Ishikawa (cell line): ENCODE measurements around the gene ZNF385D.

Source experiments
- CEBPB ChIP-seq: IDR thresholded peaks from 2 replicates; pipeline ENCODE4 v1.6.1; 2012
- CREB1 ChIP-seq: IDR thresholded peaks from 2 replicates; pipeline ENCODE4 v1.6.1; 2012; ENCODE audit warnings: low read depth
- EGR1 ChIP-seq: IDR thresholded peaks from 2 replicates; pipeline ENCODE4 v1.6.1; 2012
- EP300 ChIP-seq: IDR thresholded peaks from 2 replicates; pipeline ENCODE4 v1.6.1; 2012; ENCODE audit warnings: borderline replicate concordance
- FOXM1 ChIP-seq: IDR thresholded peaks from 2 replicates; pipeline ENCODE4 v1.6.1; 2012; ENCODE audit warnings: low read depth, borderline replicate concordance
- MAX ChIP-seq: IDR thresholded peaks from 2 replicates; pipeline ENCODE4 v1.6.1; 2012
- NFIC ChIP-seq: IDR thresholded peaks from 2 replicates; pipeline ENCODE4 v1.6.1; 2012
- RAD21 ChIP-seq: IDR thresholded peaks from 2 replicates; pipeline ENCODE4 v1.6.1; 2012; ENCODE audit warnings: low read depth
- REST ChIP-seq: IDR thresholded peaks from 2 replicates; pipeline ENCODE4 v1.6.1; 2012; ENCODE audit warnings: low read depth, mild to moderate bottlenecking
- TAF1 ChIP-seq: IDR thresholded peaks from 2 replicates; pipeline ENCODE4 v1.6.1; 2012; ENCODE audit warnings: low read depth, mild to moderate bottlenecking
- TCF12 ChIP-seq: IDR thresholded peaks from 2 replicates; pipeline ENCODE4 v1.6.1; 2012; ENCODE audit warnings: low read depth
- TEAD4 ChIP-seq: IDR thresholded peaks from 2 replicates; pipeline ENCODE4 v1.6.1; 2012
- YY1 ChIP-seq: IDR thresholded peaks from 2 replicates; pipeline ENCODE4 v1.6.1; 2012; ENCODE audit warnings: low read depth
- ZBTB7A ChIP-seq: IDR thresholded peaks from 2 replicates; pipeline ENCODE4 v1.6.1; 2012; ENCODE audit warnings: low read depth
- TF ChIP-seq, protein P1 (sequence below): IDR thresholded peaks from 2 replicates; pipeline ENCODE4 v1.6.1; 2012

The ZNF385D gene

DNA sequence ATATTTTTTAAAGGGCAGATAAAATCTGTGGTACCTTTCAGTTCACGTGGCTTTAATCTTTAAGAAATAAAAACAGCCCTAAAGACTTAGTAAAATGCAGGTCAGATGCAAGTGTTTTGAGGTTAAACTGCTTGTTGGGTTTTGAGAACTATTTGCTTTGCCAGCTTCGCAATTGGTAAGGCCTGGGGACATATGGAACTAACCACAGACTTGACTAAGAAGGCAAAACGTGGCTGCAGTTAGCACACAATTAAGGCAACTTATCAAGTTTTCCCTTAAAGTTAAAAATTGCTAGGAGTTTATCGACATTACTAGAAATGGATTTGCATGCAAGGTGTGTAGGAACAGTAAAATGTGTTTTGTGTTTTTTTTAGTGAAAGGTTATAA, 206.9 kb downstream of the ZNF385D start:
- no peak for TF ChIP-seq FOXM1
- TF ChIP-seq EP300, result no peak
- TF ChIP-seq MAX, result no peak
- no peak for TF ChIP-seq TEAD4
- no peak for TF ChIP-seq TCF12
- no peak for TF ChIP-seq REST
- no peak for TF ChIP-seq RAD21
- no peak for TF ChIP-seq TAF1
- no peak for TF ChIP-seq CREB1
- TF ChIP-seq YY1, result no peak
- TF ChIP-seq EGR1, result no peak
- no peak for TF ChIP-seq ZBTB7A
- TF ChIP-seq CEBPB, result no peak

DNA sequence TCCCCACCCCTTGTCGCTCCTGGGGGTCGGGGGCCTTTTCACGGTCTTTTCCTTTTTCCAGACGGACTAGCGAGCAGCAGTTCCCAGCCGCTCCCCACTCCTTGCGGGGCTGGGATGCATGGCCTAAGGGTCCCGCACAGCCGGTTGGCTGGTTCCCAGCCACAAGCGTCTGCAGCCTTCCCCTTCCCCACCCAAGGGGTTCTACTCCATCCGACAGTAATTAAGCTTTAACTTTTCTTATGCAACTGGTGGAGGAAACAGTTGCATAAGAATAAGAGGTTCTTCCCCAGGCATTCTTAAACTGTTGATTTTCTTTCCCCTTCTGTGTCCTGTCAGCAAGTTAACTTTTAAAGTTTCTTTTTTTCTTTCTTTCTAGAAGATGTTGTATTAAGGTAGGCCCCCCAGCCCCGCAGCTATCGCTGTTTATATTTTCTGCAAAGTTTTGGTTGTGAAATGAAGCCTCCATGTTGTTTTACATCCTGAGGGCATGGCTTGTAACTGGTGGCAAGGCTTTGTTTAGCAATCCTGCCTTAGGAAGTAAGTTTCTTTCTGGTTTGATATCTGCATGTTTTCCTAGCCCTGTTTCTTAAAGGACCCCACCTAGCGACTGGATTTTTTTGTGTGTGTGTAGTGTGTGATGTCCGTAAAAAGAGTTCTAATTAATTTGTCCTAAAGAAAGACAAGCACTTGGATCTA, 207.5 kb downstream of the ZNF385D start:
- TF ChIP-seq RAD21 (no peak), TAF1 (no peak), ZBTB7A (no peak), CEBPB (no peak)

- TF ChIP-seq TAF1 (no peak), MAX (no peak), FOXM1 (no peak), NFIC (no peak), CREB1 (no peak), EP300 (no peak), YY1 (no peak), CEBPB (no peak), RAD21 (no peak), EGR1 (no peak), TCF12 (no peak), ZBTB7A (no peak), TEAD4 (no peak), REST (no peak)
- TF ChIP-seq, protein P1, sequence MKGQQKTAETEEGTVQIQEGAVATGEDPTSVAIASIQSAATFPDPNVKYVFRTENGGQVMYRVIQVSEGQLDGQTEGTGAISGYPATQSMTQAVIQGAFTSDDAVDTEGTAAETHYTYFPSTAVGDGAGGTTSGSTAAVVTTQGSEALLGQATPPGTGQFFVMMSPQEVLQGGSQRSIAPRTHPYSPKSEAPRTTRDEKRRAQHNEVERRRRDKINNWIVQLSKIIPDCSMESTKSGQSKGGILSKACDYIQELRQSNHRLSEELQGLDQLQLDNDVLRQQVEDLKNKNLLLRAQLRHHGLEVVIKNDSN, result no peak
These were observed 208.2 kb downstream of the ZNF385D start for GRCh38 chr3:21542656-21543379.

GRCh38 chr3:21540265-21540664, 210.7 kb downstream of the ZNF385D start:
- TF ChIP-seq, protein P1, result no peak
- TF ChIP-seq TEAD4 (no peak), TAF1 (no peak), EP300 (no peak), RAD21 (no peak), CEBPB (no peak), FOXM1 (no peak), CREB1 (no peak), EGR1 (no peak), MAX (no peak), NFIC (no peak)

- TF ChIP-seq REST, result no peak
- no peak for TF ChIP-seq EP300
- no peak for TF ChIP-seq TCF12
- TF ChIP-seq ZBTB7A, result no peak
These were observed 216.5 kb downstream of the ZNF385D start for GRCh38 chr3:21534462-21534861.
